Upper lobe of left lung (tissue), 4 donors: ENCODE results near the gene TSPOAP1.

ENCODE experiments used
- EP300 ChIP-seq, 4 donors: sonication (generic); formaldehyde crosslinking; IDR thresholded peaks; one replicate each; pipeline ENCODE4 v1.5.1; 2017; ENCODE audit warnings: antibody characterized with exemption in 4 of 4, control low read depth in 2 of 4
- POLR2A ChIP-seq, 4 donors: fragments of 450-650 bp; IDR thresholded peaks; one replicate each; pipeline ENCODE4 v1.5.1; 2016 to 2017; ENCODE audit warnings: antibody characterized with exemption in 4 of 4, mild to moderate bottlenecking in 2 of 4
- POLR2AphosphoS5 ChIP-seq, 2 donors: sonication (generic); formaldehyde crosslinking; IDR thresholded peaks; one replicate each; pipeline ENCODE4 v1.5.1; 2017; ENCODE audit warnings: antibody characterized with exemption in 2 of 2
- TF ChIP-seq, protein P1 (sequence below), 6 experiments: fragments of 450-650 bp in 4 of 6; fragments of 200-600 bp in 2 of 6; sonication (generic) in 2 of 6; IDR thresholded peaks; one replicate each; pipeline ENCODE4 v1.5.1; 2016 to 2019; ENCODE audit warnings: antibody characterized with exemption in 6 of 6

GRCh38 chr17:58312829-58313228 lies 15.8 kb downstream of the TSPOAP1 start:
- TF ChIP-seq, protein P1, sequence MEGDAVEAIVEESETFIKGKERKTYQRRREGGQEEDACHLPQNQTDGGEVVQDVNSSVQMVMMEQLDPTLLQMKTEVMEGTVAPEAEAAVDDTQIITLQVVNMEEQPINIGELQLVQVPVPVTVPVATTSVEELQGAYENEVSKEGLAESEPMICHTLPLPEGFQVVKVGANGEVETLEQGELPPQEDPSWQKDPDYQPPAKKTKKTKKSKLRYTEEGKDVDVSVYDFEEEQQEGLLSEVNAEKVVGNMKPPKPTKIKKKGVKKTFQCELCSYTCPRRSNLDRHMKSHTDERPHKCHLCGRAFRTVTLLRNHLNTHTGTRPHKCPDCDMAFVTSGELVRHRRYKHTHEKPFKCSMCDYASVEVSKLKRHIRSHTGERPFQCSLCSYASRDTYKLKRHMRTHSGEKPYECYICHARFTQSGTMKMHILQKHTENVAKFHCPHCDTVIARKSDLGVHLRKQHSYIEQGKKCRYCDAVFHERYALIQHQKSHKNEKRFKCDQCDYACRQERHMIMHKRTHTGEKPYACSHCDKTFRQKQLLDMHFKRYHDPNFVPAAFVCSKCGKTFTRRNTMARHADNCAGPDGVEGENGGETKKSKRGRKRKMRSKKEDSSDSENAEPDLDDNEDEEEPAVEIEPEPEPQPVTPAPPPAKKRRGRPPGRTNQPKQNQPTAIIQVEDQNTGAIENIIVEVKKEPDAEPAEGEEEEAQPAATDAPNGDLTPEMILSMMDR (IDR thresholded peaks at IDR 0.05), result no peak
- TF ChIP-seq EP300 (IDR thresholded peaks at IDR 0.05) (no peak), POLR2A (IDR thresholded peaks at IDR 0.05) (no peak), POLR2AphosphoS5 (IDR thresholded peaks at IDR 0.05) (no peak)
